ENCODE results near the gene CDKL4. TPM values are rescaled to one million over a fixed set of nuclear protein-coding genes. Genes with fewer than 3 reads are reported as not detected.

Gene CDKL4
- total and polyA plus RNA-seq, 12 donors: 0.16 to 3.9 (median 1.5) TPM

DNA sequence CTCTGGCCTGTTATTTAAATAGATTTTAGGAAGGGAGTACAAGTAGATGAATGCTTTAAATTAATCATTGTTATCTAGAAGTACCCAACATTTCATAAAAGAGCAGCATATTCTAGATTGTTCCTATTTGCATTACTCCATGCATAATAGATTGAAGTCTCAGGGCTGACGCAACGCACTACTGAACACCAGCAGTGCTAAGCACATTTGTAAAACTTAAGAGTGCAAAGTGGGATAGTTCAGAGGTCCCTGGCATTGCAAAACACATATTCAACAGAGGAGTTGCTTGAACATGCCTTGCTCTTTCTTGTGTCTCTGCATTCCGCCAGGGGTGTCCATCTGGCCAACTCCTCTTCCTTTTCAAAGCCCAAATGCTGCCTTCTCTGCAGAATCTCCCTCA lies 22.3 kb downstream of the CDKL4 start:
- Histone ChIP-seq H3K36me3 (replicated peaks in 1 of 2) (no peaks in the 10 kb centered on the region), H3K4me3 (no peak overlapping the region), H3K27ac (no peak overlapping the region), H3K4me1 (replicated peaks in 1 of 2) (no peaks in the 10 kb centered on the region), H3K27me3 (no peaks in the 10 kb centered on the region), H3K9me3 (replicated peaks in 1 of 3) (no peaks in the 10 kb centered on the region)
- DNase-seq: no peak
- 95 to 98% (median 97%) methylated on average over 3 of the region's 3 CpGs for WGBS, 4 donors
- intact Hi-C loops (cut with DNase I): loop anchor here (10.0 kb wide), 2 partner anchors 97 to 267 kb away; partner anchors contain the start of gene SOS1 (in 1 of the 2)
- TF ChIP-seq POLR2A (IDR thresholded peaks at IDR 0.05): no peak
- TF ChIP-seq, protein P1, sequence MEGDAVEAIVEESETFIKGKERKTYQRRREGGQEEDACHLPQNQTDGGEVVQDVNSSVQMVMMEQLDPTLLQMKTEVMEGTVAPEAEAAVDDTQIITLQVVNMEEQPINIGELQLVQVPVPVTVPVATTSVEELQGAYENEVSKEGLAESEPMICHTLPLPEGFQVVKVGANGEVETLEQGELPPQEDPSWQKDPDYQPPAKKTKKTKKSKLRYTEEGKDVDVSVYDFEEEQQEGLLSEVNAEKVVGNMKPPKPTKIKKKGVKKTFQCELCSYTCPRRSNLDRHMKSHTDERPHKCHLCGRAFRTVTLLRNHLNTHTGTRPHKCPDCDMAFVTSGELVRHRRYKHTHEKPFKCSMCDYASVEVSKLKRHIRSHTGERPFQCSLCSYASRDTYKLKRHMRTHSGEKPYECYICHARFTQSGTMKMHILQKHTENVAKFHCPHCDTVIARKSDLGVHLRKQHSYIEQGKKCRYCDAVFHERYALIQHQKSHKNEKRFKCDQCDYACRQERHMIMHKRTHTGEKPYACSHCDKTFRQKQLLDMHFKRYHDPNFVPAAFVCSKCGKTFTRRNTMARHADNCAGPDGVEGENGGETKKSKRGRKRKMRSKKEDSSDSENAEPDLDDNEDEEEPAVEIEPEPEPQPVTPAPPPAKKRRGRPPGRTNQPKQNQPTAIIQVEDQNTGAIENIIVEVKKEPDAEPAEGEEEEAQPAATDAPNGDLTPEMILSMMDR (IDR thresholded peaks at IDR 0.05): no peak

DNA sequence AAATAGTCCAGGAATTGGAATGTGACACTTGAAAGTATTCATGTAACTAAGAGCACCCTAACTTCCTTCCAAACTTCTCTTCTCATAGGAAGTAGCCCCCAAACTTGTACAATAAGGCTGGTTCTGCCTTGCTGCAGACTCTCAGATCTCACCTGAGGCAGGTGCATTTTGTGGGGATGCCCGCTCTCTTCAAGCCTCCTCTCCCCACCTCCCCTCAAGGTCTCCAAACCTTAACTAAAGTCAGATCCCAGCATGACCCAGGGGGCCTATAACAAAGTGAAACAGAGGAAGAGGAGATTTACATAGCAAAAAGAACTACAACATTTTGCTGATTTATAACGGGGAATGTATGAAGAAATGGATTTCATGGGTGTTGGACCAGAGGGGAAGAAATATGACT lies 23.6 kb downstream of the CDKL4 start:
- WGBS, 4 donors: 92 to 94% (median 93%) methylated on average over 2 of the region's 2 CpGs

DNA sequence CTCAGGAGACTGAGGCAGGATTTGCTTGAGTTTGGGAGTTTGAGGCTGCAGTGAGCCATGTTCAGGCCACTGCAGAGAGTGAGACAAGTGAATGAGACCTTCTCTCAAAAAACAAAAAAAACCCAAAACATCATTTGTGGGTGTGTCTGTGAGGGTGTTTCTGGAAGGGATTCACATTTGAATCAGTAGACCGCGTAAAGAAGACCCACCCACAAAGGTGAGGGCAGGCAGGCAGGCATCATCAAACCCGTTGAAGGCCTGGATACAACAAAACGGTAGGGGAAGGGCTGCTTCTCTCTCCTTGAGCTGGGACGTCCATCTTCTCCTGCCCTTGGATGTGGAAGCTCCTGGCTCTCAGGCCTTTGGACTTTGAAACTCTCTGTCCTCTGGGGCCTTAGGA lies 25.4 kb downstream of the CDKL4 start:
- Histone ChIP-seq H3K36me3 (replicated peaks in 1 of 2) (no peaks in the 10 kb centered on the region), H3K9me3 (replicated peaks in 1 of 3) (no peaks in the 10 kb centered on the region), H3K27me3 (no peaks in the 10 kb centered on the region), H3K4me1 (replicated peaks in 1 of 2) (no peaks in the 10 kb centered on the region), H3K4me3 (no peak overlapping the region), H3K27ac (no peak overlapping the region)
- DNase-seq: no peak
- TF ChIP-seq, protein P1 (IDR thresholded peaks at IDR 0.05): no peak
- TF ChIP-seq POLR2A (IDR thresholded peaks at IDR 0.05): no peak
- intact Hi-C loops (cut with DNase I): no loop called here
- 87 to 96% (median 90%) methylated on average over 4 to 5 of the region's 5 CpGs for WGBS, 4 donors

More for the DNA sequence above, 23.6 kb downstream of the CDKL4 start:
- Histone ChIP-seq H3K36me3 (replicated peaks in 1 of 2) (no peaks in the 10 kb centered on the region), H3K4me3 (no peak overlapping the region), H3K27me3 (no peaks in the 10 kb centered on the region), H3K9me3 (replicated peaks in 1 of 3) (no peaks in the 10 kb centered on the region), H3K4me1 (replicated peaks in 1 of 2) (no peaks in the 10 kb centered on the region), H3K27ac (no peak overlapping the region)
- TF ChIP-seq, protein P1 (IDR thresholded peaks at IDR 0.05): no peak
- TF ChIP-seq POLR2A (IDR thresholded peaks at IDR 0.05): no peak
- intact Hi-C loops (cut with DNase I): loop anchor here (10.0 kb wide), 2 partner anchors 95 to 265 kb away; partner anchors contain the start of gene SOS1 (in 1 of the 2)
- DNase-seq: no peak

DNA sequence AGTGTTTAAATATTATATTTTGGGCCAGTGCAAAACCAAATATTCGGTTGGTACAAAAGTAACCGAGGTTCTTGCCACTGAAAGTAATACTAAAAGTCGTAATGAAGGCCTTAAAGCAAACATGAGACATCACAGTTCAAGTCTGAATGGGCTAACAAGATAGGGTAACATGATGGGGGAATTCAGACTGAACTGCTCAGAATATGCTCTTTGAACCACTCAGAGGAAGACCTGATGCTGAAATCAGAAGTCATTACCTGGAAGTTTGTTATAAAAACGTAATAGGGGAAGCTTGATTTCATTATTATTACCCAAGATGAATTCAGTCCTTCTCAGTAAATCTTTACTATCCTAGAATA lies 26.6 kb downstream of the CDKL4 start:
- Histone ChIP-seq H3K4me1 (replicated peaks in 1 of 2) (no peaks in the 10 kb centered on the region), H3K4me3 (no peak overlapping the region), H3K27ac (no peak overlapping the region), H3K27me3 (no peaks in the 10 kb centered on the region), H3K9me3 (replicated peaks in 1 of 3) (no peaks in the 10 kb centered on the region), H3K36me3 (replicated peaks in 1 of 2) (no peaks in the 10 kb centered on the region)
- intact Hi-C loops (cut with DNase I): no loop called here
- 77 to 86% (median 80%) methylated on average over 4 of the region's 4 CpGs for WGBS, 4 donors
- TF ChIP-seq POLR2A (IDR thresholded peaks at IDR 0.05): no peak
- TF ChIP-seq, protein P1 (IDR thresholded peaks at IDR 0.05): no peak
- no peak for DNase-seq
